ENCODE measurements around the gene ZNF277.

The ZNF277 gene

DNA sequence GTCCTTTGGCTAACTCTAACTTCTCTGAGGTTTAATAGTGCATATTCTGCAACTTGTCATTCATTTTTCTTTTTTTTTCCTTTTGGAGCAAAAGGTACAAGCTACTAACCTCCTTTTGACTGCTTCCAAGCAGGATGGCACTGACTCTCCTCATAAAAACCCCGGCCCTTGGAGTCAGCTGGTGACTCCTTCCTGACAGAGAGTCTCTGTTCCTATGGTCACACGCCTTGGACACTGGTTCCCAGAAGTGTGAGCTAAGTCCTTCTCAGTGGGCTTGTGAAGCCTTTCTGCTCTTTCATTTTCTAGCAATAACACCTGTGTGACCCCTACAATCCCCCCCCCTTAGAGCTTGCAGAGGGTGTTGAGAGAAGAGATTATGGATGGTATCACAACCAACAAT lies 22.0 kb upstream of the ZNF277 start:
- no peak for DNase-seq (ENCODE audit: low read depth)
- TF ChIP-seq, protein P1, sequence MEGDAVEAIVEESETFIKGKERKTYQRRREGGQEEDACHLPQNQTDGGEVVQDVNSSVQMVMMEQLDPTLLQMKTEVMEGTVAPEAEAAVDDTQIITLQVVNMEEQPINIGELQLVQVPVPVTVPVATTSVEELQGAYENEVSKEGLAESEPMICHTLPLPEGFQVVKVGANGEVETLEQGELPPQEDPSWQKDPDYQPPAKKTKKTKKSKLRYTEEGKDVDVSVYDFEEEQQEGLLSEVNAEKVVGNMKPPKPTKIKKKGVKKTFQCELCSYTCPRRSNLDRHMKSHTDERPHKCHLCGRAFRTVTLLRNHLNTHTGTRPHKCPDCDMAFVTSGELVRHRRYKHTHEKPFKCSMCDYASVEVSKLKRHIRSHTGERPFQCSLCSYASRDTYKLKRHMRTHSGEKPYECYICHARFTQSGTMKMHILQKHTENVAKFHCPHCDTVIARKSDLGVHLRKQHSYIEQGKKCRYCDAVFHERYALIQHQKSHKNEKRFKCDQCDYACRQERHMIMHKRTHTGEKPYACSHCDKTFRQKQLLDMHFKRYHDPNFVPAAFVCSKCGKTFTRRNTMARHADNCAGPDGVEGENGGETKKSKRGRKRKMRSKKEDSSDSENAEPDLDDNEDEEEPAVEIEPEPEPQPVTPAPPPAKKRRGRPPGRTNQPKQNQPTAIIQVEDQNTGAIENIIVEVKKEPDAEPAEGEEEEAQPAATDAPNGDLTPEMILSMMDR (conservative IDR thresholded peaks at IDR 0.05; ENCODE audit: low read depth, low read length): no peak
- no peak overlapping the region for H3K4me3 ChIP-seq (ENCODE audit: low read length)

DNA sequence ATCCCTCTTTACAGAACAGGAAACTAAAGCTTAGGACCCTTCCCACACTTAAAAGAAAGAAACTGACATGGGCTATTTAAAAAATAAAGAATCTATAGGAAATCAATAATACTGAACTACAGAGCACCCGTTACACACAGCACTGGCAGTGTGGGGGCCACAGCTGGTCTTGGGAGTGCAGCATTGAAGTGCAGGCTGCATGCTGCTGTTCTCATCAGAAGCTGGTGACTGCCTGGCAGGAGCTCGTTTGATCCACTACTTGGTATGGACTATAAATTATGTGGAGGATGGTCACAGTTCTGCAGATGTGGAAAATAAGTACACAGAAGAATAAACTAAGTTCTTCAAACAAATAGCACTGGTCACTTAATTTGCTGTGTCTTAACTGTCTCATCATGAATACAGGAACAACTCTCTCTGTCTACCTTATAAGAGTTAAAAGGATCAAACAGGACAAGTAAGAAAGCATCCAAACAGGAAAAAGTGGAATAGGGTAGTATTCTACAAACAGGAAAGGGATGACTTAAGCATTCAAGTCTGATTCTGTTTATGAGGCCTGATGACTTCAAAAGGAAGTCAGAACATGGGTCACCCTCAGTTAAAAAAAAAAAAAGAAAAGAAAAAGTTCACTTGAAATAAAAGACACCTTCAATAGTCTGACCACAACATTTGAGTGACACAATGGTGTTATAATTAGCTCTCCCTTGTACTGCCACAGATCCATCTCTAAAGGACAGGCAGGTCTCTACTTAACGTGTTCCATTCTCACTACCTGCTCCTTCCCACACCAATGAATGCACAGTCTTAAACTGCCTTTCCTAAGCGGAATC lies 21.3 kb upstream of the ZNF277 start:
- TF ChIP-seq, protein P1 (conservative IDR thresholded peaks at IDR 0.05; ENCODE audit: low read depth, low read length): no peak
- DNase-seq (ENCODE audit: low read depth): no peak
- no peak overlapping the region for H3K4me3 ChIP-seq (ENCODE audit: low read length)

DNA sequence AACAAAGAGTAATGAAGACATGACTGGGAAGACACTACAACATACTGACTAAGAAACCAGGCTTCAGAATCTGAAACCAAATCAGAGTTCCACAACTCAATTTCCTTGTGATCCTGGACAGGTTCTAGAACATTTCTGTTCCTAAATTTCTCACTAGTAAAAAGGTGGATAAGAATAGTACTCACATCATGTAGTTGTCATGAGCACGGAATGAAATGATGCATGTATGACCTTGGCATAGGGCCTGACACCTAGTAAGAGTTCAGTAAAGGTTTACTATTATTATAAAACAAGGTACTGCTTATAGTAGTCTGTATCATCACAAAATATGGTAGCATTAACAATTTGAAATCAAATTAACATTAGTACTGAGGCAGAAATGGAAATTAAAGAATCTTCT lies 20.2 kb upstream of the ZNF277 start:
- TF ChIP-seq, protein P1 (conservative IDR thresholded peaks at IDR 0.05; ENCODE audit: low read depth, low read length): no peak
- H3K4me3 ChIP-seq (ENCODE audit: low read length): no peak overlapping the region
- DNase-seq (ENCODE audit: low read depth): no peak

DNA sequence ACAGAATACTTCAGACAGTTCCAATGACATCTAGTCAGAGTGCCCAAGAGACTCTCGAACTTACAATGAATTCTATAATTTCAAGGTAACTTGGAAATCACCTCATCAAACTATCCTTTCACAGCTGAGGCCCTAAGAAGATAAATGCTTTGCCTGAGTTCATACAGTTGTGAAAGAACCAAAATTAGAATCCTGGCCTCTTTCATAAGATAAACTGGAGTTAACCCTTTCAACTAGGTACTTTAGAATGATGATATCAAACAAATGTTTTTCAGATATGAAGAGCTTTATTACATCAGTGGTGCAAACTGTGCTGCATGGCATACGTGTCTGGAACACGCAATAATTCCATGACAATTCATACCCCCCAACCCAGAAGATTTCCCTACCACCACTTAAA lies 18.2 kb upstream of the ZNF277 start:
- no peak overlapping the region for H3K4me3 ChIP-seq (ENCODE audit: low read length)
- no peak for DNase-seq (ENCODE audit: low read depth)
- TF ChIP-seq, protein P1 (conservative IDR thresholded peaks at IDR 0.05; ENCODE audit: low read depth, low read length): no peak

DNA sequence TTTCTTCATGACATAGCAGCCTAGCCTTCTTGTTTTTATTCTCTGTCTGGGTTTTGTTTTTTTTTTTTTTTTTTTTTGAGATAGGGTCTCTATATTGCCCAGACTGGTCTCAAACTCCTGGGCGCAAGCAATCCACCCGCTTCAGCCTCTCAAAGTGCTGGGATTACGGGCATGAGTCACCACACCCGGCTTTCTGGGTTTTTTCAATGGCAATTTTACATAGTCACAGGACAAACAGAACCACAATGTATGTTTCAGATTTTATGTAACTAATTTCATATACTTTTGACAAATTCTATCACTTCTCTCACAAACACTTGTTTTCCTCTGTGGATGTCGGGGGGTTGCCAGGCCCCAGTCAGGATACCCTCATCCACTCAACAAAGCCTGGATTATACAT lies 16.8 kb upstream of the ZNF277 start:
- TF ChIP-seq, protein P1 (conservative IDR thresholded peaks at IDR 0.05; ENCODE audit: low read depth, low read length): no peak
- no peak overlapping the region for H3K4me3 ChIP-seq (ENCODE audit: low read length)
- no peak for DNase-seq (ENCODE audit: low read depth)

DNA sequence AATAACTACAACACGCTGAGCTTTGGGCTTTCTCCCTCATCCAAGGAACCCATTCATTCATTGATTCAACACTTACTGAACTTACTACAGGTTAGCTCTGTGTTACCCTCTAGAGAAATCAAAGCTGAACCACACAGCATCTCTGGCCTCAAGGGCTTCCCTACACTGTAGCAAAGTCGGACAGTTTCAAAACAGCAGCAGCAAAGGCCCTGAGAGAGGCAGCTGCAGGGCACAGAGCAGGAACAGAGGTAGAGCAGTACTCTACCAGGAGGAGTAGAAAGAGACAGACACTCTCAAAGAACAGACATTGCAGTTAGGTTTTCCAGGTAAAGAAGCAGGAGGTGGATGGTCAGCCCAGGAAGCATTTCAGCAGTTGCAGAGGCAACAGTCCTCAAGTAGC lies 16.4 kb upstream of the ZNF277 start:
- TF ChIP-seq, protein P1 (conservative IDR thresholded peaks at IDR 0.05; ENCODE audit: low read depth, low read length): no peak
- H3K4me3 ChIP-seq (ENCODE audit: low read length): no peak overlapping the region
- DNase-seq (ENCODE audit: low read depth): no peak
